Fibroblast of lung (primary cell): Measurements from ENCODE around the gene SYTL3.

ENCODE experiments used
- EZH2 ChIP-seq: IDR thresholded peaks from 2 replicates; pipeline ENCODE4 v1.5.1; 2012; ENCODE audit warnings: low read length, control low read depth, mild to moderate bottlenecking; ENCODE audit errors: missing control alignments
- TF ChIP-seq, protein P1 (sequence below), 2 donors: IDR thresholded peaks in 1 of 2; conservative IDR thresholded peaks in 1 of 2; 1 replicate in 1 of 2; 2 replicates in 1 of 2; pipeline ENCODE4 v1.5.1; 2011 to 2012; ENCODE audit warnings: low read length in 2 of 2, control low read depth in 1 of 2, inconsistent platforms in 1 of 2, low read depth in 1 of 2, mild to moderate bottlenecking in 1 of 2

DNA sequence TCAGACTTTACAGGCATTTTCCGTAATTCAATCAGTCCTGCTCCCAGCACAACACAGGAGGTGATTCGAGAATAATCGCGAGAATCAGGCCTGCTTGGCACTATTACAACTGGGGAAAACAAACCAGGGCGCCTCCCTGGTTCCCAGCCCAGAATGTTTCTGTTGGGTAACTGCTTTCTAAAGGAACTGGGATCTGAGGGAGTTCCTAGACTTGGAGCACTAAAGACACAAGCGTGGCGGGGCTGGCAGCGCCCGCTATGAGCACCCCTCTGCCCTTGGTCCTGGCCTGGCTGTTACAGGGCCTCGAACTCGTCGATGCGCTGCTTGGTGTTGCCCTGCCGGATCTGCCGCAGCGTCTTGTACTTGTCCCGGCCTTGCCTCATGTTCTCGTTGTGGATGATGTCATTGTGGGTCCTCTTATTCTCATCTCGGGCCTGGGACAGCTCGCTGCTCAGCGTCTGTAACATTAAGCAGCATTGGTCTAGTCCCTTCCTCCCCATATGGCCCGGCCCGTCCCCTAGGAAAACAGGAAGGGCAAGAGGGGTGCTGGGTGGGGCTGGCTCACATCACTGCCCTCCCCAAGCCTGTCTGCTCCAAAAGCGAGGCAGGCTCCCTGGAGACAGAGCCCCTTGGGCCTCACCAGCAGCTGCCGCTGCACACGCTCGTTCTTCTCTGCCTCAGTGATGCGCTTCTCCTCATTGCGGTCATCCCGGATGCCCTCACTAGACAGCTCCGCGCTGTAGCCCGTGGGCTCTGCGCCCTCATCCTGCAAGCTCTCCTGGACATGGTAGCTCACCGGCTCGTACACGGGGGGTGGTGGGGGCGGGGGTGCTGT is 117.0 kb downstream of the SYTL3 start:
- TF ChIP-seq, protein P1, sequence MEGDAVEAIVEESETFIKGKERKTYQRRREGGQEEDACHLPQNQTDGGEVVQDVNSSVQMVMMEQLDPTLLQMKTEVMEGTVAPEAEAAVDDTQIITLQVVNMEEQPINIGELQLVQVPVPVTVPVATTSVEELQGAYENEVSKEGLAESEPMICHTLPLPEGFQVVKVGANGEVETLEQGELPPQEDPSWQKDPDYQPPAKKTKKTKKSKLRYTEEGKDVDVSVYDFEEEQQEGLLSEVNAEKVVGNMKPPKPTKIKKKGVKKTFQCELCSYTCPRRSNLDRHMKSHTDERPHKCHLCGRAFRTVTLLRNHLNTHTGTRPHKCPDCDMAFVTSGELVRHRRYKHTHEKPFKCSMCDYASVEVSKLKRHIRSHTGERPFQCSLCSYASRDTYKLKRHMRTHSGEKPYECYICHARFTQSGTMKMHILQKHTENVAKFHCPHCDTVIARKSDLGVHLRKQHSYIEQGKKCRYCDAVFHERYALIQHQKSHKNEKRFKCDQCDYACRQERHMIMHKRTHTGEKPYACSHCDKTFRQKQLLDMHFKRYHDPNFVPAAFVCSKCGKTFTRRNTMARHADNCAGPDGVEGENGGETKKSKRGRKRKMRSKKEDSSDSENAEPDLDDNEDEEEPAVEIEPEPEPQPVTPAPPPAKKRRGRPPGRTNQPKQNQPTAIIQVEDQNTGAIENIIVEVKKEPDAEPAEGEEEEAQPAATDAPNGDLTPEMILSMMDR (conservative IDR thresholded peaks at IDR 0.05 in 1 of 2, IDR thresholded peaks at IDR 0.05 in 1 of 2; ENCODE audit: low read depth in 1 of 2, low read length in 2 of 2): no peak
- no peak for TF ChIP-seq EZH2
